MM.1S (cell line): Measurements from ENCODE around the gene BRINP3.

Source experiments
- DNase-seq: peaks from one replicate; pipeline ENCODE4 v3.0.0-alpha.2; 2015
- H2AFZ ChIP-seq: fragments of 300-600 bp; sonication (generic); 2 replicates; pipeline ENCODE4 v1.6.0; 2016; ENCODE audit warnings: antibody characterized with exemption, low read length
- H3F3A ChIP-seq: fragments of 300-600 bp; sonication (generic); 2 replicates; pipeline ENCODE4 v1.6.1; 2016; ENCODE audit warnings: mild to moderate bottlenecking, antibody characterized with exemption, low read length, moderate library complexity, mixed read lengths; ENCODE audit not compliant: insufficient read depth
- H3K27ac ChIP-seq: fragments of 300-600 bp; sonication (generic); 2 replicates; pipeline ENCODE4 v1.5.1; 2016; ENCODE audit warnings: mild to moderate bottlenecking, low read length
- H3K27me3 ChIP-seq: fragments of 300-600 bp; sonication (generic); replicated peaks from 2 replicates; pipeline ENCODE4 v1.6.0; 2016; ENCODE audit warnings: low read length; ENCODE audit not compliant: insufficient read depth
- H3K36me3 ChIP-seq: fragments of 300-600 bp; sonication (generic); replicated peaks from 2 replicates; pipeline ENCODE4 v1.6.1; 2016; ENCODE audit warnings: mild to moderate bottlenecking, low read length, mixed read lengths; ENCODE audit not compliant: insufficient read depth
- H3K4me1 ChIP-seq: fragments of 300-600 bp; sonication (generic); 2 replicates; pipeline ENCODE4 v1.6.1; 2016; ENCODE audit warnings: low read length, mixed read lengths
- H3K4me2 ChIP-seq: fragments of 300-600 bp; sonication (generic); 2 replicates; pipeline ENCODE4 v1.6.0; 2016; ENCODE audit warnings: low read depth, low read length
- H3K4me3 ChIP-seq: fragments of 300-600 bp; sonication (generic); 2 replicates; pipeline ENCODE4 v1.5.1; 2016; ENCODE audit warnings: low read length, mixed read lengths
- H3K79me2 ChIP-seq: fragments of 300-600 bp; sonication (generic); 2 replicates; pipeline ENCODE4 v1.6.1; 2016; ENCODE audit warnings: mixed run types, low read length, mixed read lengths
- H3K9ac ChIP-seq: fragments of 300-600 bp; sonication (generic); 2 replicates; pipeline ENCODE4 v1.6.1; 2016; ENCODE audit warnings: low read length, mixed read lengths
- H3K9me2 ChIP-seq: fragments of 300-600 bp; sonication (generic); replicated peaks from 2 replicates; pipeline ENCODE4 v1.6.1; 2016; ENCODE audit warnings: mild to moderate bottlenecking, low read length, mixed read lengths; ENCODE audit not compliant: insufficient read depth
- H3K9me3 ChIP-seq: fragments of 300-600 bp; sonication (generic); replicated peaks from 2 replicates; pipeline ENCODE4 v1.6.1; 2016; ENCODE audit warnings: mild to moderate bottlenecking, low read length, mixed read lengths; ENCODE audit not compliant: insufficient read depth
- H4K20me1 ChIP-seq: fragments of 300-600 bp; sonication (generic); 2 replicates; pipeline ENCODE4 v1.6.1; 2016; ENCODE audit warnings: mild to moderate bottlenecking, low read length, moderate library complexity, mixed read lengths; ENCODE audit not compliant: insufficient read depth
- EZH2 ChIP-seq: fragments of 300-600 bp; sonication (generic); optimal IDR thresholded peaks from 2 replicates; pipeline ENCODE3; 2017; ENCODE audit warnings: low read depth, mild to moderate bottlenecking, antibody characterized with exemption, low read length, mixed read lengths
- EZH2phosphoT487 ChIP-seq: fragments of 300-600 bp; sonication (generic); IDR thresholded peaks from 2 replicates; pipeline ENCODE4 v1.6.1; 2018; ENCODE audit warnings: antibody characterized with exemption, low read length
- TF ChIP-seq, protein P1 (sequence below): fragments of 300-600 bp; sonication (generic); IDR thresholded peaks from 2 replicates; pipeline ENCODE4 v1.5.1; 2016; ENCODE audit warnings: antibody characterized with exemption, low read length, mixed read lengths

BRINP3 gene

DNA sequence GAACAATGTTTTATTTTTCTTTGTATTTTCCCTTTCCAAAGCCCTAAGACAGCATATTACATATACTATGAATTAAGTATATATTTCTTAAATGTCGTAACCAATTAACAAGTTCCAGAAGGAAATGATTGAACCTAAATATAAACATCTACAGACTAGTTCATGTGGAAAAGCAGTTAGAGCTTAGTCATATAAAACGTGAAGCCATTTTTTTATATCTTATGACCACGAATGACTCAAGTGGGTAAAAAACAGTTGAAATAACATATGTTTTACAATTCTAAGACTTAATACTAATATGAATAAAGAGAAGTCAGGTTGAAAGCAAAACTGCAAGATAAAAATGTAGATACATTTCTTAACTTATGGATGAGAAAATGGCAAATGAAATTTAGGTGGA lies 307.3 kb downstream of the BRINP3 start:
- no peaks in the 10 kb centered on the region for H3K27me3 ChIP-seq
- no peak overlapping the region for H3K4me2 ChIP-seq
- H3K9me3 ChIP-seq = no peaks in the 10 kb centered on the region
- H4K20me1 ChIP-seq = no peaks in the 10 kb centered on the region
- no peak overlapping the region for H3K27ac ChIP-seq
- no peaks in the 10 kb centered on the region for H3F3A ChIP-seq
- no peaks in the 10 kb centered on the region for H3K4me1 ChIP-seq
- TF ChIP-seq, protein P1, sequence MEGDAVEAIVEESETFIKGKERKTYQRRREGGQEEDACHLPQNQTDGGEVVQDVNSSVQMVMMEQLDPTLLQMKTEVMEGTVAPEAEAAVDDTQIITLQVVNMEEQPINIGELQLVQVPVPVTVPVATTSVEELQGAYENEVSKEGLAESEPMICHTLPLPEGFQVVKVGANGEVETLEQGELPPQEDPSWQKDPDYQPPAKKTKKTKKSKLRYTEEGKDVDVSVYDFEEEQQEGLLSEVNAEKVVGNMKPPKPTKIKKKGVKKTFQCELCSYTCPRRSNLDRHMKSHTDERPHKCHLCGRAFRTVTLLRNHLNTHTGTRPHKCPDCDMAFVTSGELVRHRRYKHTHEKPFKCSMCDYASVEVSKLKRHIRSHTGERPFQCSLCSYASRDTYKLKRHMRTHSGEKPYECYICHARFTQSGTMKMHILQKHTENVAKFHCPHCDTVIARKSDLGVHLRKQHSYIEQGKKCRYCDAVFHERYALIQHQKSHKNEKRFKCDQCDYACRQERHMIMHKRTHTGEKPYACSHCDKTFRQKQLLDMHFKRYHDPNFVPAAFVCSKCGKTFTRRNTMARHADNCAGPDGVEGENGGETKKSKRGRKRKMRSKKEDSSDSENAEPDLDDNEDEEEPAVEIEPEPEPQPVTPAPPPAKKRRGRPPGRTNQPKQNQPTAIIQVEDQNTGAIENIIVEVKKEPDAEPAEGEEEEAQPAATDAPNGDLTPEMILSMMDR = no peak
- TF ChIP-seq EZH2 (no peak), EZH2phosphoT487 (no peak)
- no peak overlapping the region for H2AFZ ChIP-seq
- no peak for DNase-seq
- no peaks in the 10 kb centered on the region for H3K9me2 ChIP-seq
- no peak overlapping the region for H3K4me3 ChIP-seq
- H3K9ac ChIP-seq = no peak overlapping the region
- no peaks in the 10 kb centered on the region for H3K36me3 ChIP-seq
- H3K79me2 ChIP-seq = no peaks in the 10 kb centered on the region

DNA sequence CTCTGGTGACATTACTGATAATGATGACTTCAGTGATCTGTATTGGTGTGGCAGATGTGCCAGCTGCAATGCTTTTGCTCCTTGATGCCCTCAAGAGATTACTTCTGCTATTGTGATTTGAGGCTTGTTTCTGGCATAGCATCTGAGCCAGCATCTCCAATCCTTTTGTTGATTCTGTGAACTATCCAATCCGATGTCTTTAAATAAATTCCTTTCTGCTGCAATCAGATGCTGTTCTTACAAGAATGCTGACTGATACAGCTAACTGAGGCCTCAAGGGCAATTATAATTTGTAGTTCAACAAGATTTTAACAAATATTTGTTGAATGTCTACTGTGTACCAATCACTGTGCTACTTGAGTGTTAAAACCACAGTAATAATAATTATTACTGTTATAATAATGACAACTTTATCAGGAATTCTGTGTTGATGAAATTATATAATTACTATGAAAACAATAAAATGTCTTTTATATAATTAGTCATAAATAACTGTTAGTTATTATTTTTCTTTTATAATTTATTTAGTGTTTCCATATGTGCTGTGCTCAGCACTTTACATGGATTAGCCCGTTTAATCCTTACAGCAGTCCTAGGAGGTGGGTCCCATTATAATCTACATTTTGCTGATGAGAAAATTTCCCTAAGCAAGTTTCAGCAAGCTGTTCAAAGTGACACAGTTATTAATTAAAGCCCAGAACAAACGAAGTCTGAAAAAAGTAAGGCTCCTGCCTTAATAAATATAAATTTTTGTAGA lies 308.2 kb downstream of the BRINP3 start:
- H3K4me1 ChIP-seq = no peaks in the 10 kb centered on the region
- H3K9me2 ChIP-seq = no peaks in the 10 kb centered on the region
- H2AFZ ChIP-seq = no peak overlapping the region
- H3K27ac ChIP-seq = no peak overlapping the region
- no peak for TF ChIP-seq EZH2phosphoT487
- TF ChIP-seq EZH2 = no peak
- TF ChIP-seq, protein P1 = no peak
- H3F3A ChIP-seq = no peaks in the 10 kb centered on the region
- H3K36me3 ChIP-seq = no peaks in the 10 kb centered on the region
- no peak overlapping the region for H3K4me2 ChIP-seq
- DNase-seq = no peak
- H3K79me2 ChIP-seq = no peaks in the 10 kb centered on the region
- H3K4me3 ChIP-seq = no peak overlapping the region
- no peaks in the 10 kb centered on the region for H4K20me1 ChIP-seq
- no peak overlapping the region for H3K9ac ChIP-seq
- H3K9me3 ChIP-seq = no peaks in the 10 kb centered on the region
- no peaks in the 10 kb centered on the region for H3K27me3 ChIP-seq

DNA sequence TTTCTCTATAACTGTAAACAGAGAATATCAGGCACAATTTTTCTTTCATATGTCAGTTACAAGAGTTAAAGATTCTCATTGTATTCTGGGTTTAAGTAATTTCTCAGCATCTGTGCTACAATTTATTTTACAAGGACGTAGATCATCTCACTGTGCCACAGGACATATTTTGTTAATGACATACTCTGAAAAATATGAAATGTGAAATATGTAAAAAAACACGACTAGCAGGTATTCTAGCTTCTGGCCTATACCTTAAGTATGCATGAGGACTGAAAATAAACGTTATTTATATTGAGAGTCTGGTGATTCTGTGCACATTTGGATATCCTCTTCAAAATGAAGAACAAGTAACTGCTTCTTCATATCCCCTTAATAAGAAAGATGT lies 308.8 kb downstream of the BRINP3 start:
- no peaks in the 10 kb centered on the region for H3K9me2 ChIP-seq
- no peaks in the 10 kb centered on the region for H3K4me1 ChIP-seq
- no peaks in the 10 kb centered on the region for H4K20me1 ChIP-seq
- DNase-seq = no peak
- no peaks in the 10 kb centered on the region for H3K79me2 ChIP-seq
- no peak overlapping the region for H3K9ac ChIP-seq
- no peak overlapping the region for H3K27ac ChIP-seq
- H3F3A ChIP-seq = no peaks in the 10 kb centered on the region
- H3K27me3 ChIP-seq = no peaks in the 10 kb centered on the region
- H3K36me3 ChIP-seq = no peaks in the 10 kb centered on the region
- H3K4me2 ChIP-seq = no peak overlapping the region
- TF ChIP-seq, protein P1 = no peak
- no peak for TF ChIP-seq EZH2
- no peak for TF ChIP-seq EZH2phosphoT487
- no peak overlapping the region for H2AFZ ChIP-seq
- H3K9me3 ChIP-seq = no peaks in the 10 kb centered on the region
- H3K4me3 ChIP-seq = no peak overlapping the region
